HG02973 (cell line): Measurements from ENCODE around the gene IFNGR2.
A peak's percentile ranks its signal among the peaks of the same experiment; 100 is the strongest.
"Not testable (repeated sequence)": the region's sequence is repeated elsewhere in the genome, so short reads cannot be mapped to it uniquely, and the experiment has no call there.

Experiments used
- ATAC-seq: cut with Tn5 transposase; IDR thresholded peaks from one replicate; pipeline ENCODE4 v1.9.1; 2021; ENCODE audit warnings: moderate library complexity; ENCODE audit not compliant: unreplicated experiment

Gene IFNGR2

DNA sequence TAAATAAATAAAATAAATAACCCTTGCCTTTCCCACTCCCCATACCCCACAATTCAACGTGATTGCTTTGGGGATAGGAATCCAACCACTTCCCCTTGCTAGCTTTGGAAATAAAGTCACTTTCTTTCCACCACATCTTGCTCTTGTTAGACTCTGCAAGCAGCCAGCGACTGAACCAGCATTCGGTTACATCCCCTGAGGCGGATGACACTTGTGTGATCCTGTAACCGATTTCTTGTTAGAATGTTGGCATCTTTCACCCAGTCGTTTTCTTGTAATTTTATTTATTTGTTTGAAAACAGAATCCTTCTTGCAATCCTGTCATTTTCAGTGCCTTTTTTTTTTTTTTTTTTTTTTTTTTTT lies 1.6 kb upstream of the IFNGR2 start:
- no peak for ATAC-seq

DNA sequence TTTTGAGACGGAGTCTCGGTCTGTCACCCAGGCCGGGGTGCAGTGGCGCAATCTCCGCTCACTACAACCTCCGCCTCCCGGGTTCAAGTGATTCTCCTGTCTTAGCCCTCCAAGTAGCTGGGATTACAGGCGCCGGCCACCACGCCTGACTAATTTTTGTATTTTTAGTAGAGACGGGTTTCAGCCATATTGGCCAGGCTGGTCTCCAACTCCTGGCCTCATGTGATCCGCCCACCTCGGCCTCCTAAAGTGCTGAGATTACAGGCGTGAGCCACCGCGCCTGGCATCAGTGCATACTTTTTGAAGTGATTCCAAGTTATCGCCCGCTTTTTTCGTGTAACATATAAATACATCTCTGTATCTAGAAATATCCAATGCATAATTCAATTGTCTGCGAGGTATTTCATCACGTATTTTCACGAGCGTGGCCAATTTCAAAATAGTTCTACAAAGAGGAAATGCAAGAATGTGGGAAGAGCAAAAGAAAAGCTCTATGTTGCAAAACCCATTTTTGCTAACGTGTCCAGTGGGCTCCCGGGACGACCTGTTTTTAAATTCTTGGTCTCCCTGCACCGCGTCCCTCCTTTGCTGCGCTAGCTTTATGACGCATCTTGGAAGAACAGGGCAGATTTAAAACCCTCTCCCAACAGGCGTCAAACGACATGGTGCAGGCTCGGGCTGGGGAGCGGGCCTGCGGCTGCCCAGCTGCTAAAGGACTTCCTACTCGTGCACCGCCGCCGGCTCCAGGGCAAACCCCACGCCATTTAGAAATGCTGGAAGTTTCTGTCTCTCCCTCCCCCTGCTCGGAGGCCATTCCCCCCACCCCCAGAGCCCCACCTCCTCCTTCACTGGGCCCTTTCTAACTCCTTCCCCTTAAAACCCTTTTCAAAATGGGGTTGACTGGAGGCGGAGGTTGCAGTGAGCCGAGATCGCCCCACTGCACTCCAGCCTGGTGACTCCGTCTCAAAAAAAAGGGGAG lies 923 bp upstream of the IFNGR2 start:
- no peak for ATAC-seq

DNA sequence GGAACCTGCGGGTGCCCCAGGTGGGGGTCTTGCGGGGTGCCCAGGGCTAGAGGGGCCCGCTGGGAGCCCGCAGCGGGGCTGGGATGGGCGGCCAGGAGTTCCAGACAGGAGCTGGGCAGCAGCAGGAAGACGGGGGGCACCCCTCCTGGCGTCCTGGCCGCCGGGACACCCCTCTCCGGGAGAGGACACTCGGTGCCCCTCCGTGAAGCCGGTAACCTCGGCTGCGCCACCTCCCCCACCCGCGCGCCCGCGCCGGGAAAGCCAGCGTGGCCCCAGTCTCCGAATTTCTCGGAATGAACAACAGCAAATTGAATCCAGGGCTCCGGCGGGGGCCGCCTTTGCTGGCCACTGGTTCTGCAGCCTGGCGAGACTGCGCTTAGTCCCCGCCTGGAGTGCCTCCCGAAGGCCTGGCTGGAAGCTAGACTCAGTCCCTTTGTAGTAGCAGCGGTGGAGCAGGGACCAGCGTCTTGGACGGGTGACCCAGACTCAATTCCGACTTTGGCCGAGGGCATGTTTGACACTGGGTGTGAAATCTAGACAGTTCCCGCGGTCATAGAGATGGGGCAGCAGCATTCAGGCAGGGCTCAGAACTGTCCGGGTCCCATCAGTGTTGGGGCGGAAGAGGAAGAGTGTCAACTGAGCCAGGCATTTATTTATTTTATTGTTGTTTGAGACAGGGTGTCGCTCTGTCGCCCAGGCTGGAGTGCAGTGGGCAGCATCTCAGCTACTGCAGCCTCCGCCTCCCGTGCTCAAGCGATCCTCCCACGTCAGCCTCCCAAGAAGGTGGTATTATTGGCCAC lies 773 bp downstream of the IFNGR2 start:
- peak; percentile 35 for ATAC-seq

DNA sequence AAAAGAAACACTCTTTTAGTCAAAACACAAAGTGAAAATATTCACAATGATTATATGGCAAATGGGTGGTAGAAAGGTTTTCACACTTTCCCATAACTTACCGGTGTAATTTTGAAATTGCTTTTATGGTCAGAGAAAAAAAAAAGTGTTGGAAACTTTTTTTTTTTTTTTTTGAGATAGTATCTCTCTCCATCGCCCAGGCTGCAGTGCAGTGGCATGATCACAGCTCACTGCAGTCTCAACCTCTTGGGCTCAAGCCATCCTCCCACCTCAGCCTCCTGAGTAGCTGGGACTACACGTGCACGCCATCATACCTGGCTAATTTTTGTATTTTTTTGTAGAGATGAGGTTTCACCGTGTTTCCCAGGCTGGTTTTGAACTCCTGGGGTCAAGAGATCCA lies 3.3 kb downstream of the IFNGR2 start:
- ATAC-seq, result no peak

DNA sequence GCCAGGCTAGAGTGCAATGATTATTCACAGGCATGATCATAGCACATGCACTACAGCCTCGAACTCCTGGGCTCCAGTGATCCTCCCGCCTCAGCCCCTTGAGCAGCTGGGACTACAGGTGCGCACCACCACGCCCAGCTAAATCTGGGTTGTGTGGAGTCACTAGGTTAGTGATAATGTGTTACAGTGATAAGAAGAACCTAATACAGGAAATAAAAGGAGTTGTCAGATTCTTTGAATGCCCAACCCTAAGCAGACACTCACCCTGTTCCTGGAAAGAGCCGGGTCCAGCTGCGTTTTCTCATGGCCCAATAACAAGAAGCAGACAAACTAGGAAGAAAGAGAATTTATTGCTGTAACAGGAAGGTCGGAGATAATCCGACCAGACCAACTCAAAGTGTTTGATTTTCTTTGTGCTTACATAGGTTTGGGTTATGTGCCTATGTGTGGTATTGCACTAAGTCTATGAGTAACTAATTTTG lies 8.8 kb downstream of the IFNGR2 start:
- no peak for ATAC-seq

DNA sequence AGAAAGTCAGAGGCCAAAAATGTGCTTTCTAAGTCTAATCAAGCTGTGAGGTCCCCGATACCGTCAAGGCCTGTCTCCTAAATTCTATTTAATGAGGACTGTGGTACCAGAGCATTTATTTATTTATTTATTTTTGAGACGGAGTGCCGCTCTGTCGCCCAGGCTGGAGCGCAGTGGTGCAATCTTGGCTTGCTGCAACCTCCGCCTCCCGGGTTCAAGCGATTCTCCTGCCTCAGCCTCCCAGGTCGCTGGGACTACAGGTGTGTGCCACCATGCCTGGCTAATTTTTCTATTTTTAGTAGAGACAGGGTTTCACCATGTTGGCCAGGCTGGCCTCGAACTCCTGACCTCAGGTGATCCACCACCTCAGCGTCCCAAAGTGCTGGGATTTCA lies 9.2 kb downstream of the IFNGR2 start:
- not testable (repeated sequence) for ATAC-seq

DNA sequence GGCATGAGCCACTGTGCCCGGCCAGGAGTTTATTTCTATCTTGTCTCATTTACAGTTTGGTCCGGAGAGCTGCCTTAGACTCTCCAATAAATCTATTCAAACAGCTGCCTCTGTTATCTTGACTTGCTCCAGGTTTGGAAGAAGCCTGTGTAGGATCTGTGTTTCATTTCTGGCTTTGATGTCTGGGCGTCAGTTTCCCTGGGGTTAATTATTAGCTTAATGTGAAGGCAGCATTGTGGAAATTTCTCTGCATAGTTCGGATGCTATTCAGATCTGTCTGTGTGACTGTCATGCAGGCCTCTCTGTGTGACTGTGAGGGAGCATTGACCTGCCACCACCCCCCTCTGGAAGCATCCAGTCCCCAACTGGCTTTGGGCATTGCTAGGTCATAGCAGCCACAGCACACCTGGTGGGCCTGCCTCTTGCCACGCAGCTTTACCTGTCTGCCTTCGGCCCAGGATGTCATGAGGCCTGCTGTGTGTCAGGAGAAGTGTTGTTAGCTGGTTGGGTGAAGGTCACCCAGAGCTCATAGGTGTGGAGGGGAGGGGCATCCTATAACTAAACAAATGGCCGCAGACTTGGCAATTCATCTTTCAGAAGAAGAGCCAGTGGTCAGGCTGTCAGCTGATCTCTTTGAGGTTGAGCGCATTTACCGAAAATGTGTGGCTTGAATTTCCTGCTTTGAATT lies 9.8 kb downstream of the IFNGR2 start:
- no peak for ATAC-seq

DNA sequence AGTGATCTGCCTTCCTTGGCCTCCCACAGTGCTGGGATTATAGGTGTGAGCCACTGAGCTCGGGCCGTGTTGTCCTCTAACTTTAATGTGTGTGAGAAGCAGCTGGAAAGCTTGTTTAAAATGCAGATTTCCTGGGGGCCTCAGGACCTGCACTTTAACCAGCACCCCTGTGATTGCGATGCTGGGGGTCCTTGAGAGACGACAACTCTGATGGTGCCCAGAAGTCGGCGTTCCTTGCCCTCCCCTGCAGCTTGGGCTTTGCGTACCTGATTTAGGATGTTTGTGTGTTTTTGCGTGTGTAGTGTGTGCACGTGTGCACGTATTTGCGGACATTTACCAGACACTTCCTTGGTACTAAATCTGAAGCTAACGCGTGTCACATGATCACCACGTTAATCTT lies 10.9 kb downstream of the IFNGR2 start:
- ATAC-seq, result no peak

DNA sequence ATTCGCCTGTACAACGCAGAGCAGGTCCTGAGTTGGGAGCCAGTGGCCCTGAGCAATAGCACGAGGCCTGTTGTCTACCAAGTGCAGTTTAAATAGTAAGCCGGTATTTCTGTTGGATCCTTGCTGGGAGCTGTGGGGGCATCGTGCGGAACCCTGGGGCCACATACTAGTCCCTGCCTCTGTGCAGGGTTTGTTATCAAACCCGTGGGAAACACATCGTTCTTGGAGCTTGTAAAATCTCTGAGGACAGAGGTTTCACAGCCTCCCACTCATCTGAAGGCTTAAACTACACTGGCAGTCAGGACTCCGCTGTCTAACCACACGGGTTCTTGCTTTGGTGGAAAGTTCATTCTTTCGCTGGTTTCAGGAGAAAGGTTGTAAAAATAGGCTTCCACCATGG lies 11.7 kb downstream of the IFNGR2 start:
- no peak for ATAC-seq

DNA sequence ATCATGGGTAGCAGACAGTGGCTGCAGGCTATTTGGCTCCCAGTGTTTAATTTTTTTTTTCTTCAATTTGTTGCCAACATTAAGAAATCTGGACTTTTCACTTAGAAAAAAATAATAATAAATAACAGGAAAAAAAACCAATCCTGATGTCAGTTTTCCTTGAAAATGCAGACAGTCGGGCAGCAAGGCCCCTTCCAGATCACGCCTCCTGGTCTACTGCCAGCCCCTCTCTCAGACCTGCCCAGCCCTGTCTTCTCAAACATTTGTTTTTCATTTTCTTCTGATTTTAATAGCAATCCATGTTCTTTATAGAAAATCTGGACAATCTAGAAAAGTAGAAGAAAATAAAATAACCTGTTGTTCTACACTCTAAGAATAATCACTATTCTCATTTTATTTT lies 15.5 kb downstream of the IFNGR2 start:
- ATAC-seq, result no peak

DNA sequence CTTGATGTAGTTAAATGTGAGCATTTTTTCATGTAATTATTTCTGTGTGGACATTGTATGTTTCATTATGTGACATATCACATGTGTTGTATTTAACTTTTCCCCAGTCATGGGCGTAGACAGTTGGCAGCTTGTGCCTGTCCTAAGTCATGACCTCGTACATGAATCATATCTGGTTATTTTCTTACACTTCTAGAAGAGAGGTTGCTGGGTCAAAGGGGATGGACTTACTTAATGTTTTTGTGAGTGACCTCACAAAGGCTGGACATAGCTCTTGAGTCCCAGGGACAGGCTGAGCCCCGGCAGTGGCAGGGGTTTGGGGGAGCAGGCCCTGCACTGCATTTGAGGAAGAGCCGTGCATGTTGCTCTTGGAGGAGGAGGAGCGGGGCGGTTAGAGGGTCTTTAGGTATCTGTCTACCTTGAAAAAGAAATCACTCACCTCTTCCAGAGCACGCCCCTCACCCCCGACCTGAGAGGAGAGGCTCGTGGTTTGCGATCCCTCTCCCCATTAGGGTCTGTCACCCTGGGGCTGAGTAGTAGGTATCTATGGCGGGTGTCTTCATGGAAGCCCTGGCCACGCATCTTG lies 16.4 kb downstream of the IFNGR2 start:
- no peak for ATAC-seq

DNA sequence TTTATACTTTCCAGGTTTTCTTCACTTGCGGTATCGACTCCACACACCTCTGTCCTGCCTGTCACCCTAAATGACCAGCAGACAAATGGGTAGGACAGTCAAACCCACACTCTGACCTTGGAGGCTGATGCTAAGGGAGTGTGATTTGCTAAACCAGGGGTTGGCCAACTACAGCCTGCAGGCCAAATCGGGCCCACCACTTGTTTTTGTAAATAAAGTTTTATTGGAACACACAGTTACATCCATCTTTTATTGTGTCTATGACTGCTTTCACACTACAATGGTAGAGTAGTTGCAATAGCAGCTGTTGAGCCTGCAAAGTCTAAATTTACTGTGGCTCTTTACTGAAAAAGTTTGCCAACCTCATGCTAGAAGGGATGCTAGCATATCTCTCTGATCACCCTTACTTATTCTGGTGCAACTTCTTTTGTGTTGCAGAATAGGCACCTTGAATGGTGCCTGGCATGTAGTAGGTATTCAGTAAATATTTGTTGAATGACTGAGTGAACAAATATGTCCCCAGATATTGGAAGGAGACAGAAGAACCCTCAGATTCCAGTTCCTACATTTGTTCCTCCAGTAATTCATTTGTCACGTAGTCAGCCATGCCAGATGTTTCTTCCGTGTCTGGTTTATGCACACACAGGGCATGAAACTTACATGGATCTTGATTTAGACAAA lies 18.6 kb downstream of the IFNGR2 start:
- ATAC-seq, result no peak

DNA sequence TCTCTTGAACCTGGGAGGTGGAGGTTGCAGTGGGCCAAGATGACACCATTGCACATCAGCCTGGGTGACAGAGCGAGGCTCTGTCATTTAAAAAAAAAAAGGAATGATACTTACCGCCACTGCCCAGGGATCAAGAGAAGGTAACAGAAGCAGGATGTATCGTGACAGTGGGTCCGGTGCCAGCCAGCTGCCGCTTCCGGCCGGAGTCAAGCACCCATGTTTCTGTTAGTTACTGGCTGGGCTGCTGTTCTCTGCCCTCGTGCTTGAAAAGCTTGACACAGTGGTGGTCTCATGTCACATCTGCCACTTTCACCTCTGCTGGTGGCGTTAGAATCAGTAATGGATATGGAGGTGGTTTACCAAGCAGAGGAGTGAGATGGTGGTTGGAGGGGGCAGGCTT lies 21.0 kb downstream of the IFNGR2 start:
- ATAC-seq, result no peak

DNA sequence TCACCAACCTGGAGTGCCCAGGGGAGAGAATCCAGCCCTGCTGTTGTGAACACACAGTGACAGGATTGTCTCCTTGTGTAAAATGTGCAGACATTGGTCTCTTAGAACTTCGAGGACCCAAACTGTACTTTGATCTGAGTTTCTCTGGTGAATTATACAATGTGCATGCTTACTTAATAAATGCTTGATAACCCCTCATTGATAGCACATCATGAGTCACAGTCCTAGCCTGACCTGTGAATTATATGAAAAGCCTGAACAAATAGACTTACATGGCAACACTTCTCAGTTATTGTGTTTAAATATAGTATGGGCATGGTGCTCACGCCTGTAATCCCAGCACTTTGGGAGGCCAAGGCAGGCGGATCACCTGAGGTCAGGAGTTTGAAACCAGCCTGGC lies 22.6 kb downstream of the IFNGR2 start:
- ATAC-seq, result no peak

DNA sequence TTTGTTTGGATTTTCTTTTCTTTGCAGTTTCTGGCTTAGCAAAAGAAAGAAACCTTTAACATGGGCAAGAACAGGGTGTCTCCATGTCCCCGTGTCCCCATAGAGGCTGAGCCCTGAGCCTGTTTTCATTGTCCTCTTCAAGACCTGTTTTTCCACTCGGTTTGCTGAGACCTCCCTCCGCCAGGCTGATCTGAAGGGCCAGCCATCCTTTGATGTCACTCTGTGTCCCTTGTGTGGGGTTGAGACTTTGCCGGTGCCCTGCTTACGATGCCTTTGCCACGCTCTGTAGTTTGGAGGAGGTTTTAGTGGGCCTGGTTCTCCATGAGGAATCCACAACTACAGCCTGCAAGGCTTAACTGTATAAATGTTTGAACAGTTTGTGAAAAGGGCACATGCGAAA lies 23.8 kb downstream of the IFNGR2 start:
- no peak for ATAC-seq

DNA sequence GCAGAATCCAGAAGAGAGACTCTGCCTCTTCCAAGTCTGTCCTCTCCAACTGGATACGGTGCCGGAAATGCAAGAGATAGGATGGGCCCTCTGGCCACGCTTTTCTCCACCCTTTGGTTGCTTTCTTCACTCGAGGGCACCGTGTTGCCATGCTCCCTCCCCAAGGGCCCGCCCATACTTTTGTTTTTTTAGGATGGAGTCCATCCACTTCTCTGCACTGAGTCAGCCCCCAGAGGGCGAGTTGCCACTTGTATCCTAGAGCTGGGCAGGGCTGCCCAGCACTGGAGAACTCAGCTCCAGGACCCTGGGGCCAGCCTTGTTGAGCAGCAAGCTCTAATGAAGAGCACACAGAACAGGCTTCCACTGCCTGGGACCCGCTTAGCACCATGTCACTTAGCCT lies 25.5 kb downstream of the IFNGR2 start:
- ATAC-seq, result no peak

DNA sequence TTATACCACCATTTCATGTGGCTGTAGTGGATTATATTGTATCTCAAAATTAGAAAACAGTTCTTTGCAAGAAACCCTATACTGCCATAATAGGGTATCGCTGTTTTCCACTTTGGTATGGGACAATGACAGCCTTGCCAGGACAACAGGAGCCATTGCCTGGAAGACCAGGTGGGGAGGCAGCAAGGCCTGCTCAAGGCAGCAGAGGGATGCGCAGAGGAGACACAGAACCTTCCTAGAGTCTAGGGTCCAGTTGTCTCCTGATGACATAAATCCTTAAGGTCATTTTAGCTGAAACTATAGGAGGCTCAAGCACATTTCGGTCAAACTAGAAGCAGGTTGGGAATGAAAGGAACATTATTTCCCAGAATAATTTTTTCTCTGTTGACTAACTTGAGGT lies 27.6 kb downstream of the IFNGR2 start:
- no peak for ATAC-seq

DNA sequence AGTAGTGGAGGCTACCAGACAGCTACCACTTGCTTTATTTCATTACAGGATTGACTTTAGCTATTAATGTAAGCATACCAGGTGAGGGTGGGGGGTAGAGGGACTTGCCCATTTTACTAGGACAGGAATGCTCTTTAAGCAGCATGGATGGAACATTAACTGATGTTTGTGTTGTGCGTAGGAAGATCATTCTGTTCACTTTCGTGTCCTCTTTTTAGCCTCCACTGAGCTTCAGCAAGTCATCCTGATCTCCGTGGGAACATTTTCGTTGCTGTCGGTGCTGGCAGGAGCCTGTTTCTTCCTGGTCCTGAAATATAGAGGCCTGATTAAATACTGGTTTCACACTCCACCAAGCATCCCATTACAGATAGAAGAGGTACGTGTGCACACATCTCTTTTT lies 29.3 kb downstream of the IFNGR2 start:
- ATAC-seq, result no peak

DNA sequence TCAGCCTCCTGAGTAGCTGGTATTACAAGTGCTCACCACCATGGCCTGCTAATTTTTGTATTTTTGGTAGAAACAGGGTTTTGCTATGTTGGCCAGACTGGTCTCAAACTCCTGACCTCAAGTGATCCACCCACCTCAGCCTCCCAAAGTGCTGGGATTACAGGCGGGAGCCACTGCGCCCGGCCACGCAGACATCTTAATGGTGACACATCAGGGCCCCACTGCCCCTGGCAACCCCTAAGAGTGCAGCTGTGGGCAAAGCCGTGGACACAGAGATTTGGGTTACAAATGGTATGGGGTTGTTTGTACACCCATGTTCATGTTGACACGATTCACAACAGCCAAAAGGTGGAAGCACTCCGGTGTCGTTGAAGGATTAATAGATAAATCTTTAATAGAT lies 29.8 kb downstream of the IFNGR2 start:
- ATAC-seq, result no peak

DNA sequence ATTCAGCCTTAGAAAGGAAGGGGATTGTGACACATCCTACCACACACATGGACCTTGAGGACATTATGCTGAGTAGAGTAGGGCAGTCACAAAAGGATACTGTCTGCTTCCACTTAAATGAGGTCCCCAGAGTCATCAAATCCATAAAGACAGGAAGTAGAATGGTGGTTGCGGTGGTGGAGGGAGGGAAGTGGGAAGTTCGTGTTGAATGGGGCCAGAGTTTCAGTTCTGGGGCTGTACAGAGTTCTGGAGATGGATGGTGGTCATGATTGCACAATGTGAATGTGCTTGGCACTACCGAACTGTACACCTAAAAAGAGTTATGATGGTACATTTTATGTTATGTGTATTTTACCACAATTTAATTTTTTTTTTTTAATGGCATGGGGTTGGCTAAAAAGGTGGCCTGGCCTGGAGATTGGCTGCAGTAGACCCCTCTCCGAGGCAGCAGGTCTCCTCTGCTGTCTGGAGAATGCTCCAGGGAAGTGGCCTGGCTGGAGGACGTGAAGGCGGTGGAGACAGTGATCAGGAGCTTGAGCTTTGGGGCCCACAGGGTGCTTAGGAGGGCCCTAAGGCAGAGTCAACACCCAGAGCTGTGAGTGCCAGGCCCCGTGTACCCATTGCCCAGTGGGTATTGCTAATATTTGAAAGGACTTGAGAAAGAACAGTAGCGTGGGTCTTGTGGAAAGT lies 30.4 kb downstream of the IFNGR2 start:
- no peak for ATAC-seq
